VCaP (cell line): ENCODE data around the gene OR6C76.
A peak's percentile ranks its signal among the peaks of the same experiment; 100 is the strongest.
"Not testable (repeated sequence)": the region's sequence is repeated elsewhere in the genome, so short reads cannot be mapped to it uniquely, and the experiment has no call there.

Experiments used
- H3K27ac ChIP-seq: fragments of 450-650 bp; 2 replicates; pipeline ENCODE4 v1.5.1; 2017
- TF ChIP-seq, protein P1 (sequence below): fragments of 450-650 bp; conservative IDR thresholded peaks from 2 replicates; pipeline ENCODE4 v1.5.1; 2017; ENCODE audit warnings: mild to moderate bottlenecking, moderate library complexity

Gene OR6C76

GRCh38 chr12:55416961-55417360 lies 9.1 kb upstream of the OR6C76 start:
- TF ChIP-seq, protein P1, sequence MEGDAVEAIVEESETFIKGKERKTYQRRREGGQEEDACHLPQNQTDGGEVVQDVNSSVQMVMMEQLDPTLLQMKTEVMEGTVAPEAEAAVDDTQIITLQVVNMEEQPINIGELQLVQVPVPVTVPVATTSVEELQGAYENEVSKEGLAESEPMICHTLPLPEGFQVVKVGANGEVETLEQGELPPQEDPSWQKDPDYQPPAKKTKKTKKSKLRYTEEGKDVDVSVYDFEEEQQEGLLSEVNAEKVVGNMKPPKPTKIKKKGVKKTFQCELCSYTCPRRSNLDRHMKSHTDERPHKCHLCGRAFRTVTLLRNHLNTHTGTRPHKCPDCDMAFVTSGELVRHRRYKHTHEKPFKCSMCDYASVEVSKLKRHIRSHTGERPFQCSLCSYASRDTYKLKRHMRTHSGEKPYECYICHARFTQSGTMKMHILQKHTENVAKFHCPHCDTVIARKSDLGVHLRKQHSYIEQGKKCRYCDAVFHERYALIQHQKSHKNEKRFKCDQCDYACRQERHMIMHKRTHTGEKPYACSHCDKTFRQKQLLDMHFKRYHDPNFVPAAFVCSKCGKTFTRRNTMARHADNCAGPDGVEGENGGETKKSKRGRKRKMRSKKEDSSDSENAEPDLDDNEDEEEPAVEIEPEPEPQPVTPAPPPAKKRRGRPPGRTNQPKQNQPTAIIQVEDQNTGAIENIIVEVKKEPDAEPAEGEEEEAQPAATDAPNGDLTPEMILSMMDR, result no peak
- no peak overlapping the region for H3K27ac ChIP-seq

DNA sequence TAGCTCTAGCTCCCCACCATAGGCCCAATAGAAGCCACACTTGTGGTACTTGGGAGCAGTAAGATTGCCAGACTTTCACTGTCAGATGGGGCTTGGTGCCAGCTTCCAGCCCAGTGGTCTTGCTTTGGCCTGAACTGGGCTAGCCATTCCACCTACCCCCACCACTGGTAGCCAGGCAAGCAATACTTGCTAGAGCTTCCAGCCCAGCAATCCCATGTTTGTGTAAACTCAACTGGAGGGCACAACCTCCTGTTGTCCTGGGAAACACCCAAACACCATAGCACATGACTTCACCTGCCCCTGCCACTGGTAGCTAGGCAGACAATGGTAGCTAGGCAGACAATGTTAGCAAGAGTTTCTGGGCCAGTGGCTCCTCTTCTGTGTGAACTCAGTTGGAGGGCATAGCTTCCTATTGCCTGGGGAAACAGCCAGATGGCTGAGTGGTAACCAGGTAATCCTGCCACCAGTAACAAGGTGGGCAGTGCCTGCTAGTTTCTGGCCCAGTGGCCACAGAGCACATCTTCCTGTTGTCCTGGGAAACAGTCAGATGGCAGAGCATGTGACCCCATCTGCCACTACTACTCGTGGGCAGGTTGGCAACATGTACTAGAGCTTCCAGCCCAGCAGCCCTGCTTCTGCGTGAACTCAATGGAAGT lies 5.6 kb upstream of the OR6C76 start:
- H3K27ac ChIP-seq, result no peak overlapping the region
- TF ChIP-seq, protein P1, result no peak

DNA sequence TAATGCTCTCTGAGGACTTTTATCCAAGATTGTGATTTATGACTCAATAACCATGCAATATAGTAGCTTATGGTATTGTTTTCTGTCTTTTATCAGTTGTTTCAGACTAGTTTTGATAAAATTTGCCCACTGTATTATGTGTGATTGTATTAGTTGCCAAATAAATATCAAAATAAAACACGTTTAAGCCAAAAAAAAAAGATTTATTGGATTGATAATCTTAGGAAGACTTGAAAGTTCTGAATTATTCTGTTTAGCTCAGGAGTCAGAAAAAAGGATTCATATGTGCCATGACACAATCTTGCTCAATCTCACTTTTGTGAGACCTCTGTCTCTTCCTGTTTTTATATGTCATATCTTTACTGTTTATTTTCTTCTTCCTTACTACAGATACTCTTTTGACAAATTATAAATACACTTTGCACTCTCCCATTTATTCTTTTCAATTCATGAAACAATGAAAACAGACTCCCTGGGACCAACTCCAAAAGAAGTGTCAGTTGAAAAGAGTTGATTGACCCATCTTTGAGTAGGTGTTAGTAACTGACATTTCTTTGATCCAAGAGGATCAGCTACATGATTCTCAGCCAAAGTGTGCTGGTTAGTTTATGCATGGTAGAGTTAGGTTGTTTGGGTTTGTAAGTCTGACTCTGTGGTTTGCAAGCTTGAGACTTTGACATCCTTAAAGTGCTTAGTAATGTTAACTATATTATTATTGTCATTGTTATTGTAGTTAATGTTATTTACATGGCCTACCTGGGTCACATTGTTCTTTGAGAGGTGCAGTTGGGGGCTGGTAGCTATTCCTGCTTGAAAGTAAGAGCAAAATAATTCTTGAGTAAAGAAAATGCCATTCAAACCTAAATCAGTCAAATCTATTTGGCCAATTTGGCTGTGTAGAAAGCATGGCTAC lies 2.5 kb downstream of the OR6C76 start:
- no peak overlapping the region for H3K27ac ChIP-seq
- TF ChIP-seq, protein P1, result no peak

DNA sequence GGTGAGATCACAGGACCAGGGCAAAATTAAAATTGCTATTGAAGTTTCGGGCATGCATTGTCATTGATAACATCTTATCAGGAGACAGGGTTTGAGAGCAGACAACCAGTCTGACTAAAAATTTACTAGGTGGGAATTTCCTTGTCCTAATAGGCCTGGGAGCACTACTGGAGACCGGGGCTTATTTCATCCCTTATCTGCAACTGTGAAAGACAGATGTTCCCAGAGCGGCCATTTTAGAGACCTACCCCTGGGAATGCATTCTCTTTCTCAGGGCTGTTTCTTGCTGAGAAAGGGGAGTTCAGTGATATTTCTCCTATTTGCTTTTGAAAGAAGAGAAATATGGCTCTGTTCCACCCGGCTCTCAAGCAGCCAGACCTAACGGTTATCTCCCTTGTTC lies 15.2 kb downstream of the OR6C76 start:
- not testable (repeated sequence) for H3K27ac ChIP-seq

DNA sequence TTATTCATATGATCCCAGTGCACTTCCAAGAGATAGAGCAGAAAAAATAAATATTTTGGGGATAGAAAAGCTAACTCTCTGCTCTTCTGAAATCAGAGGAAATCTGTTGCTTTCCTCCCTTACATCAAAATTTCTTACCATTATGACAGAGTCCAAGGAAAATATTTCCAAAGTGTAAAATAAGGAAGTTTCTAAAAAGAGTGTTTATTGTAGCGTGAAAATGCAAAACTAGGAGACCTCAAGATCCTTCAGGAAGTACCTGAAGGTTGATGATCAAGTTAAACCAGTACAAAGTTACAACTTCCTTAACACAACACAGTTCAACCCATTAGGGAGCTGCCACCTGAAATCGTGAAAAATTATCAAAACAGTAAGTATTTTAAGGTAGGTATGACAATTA lies 17.7 kb downstream of the OR6C76 start, which contains the start of gene OR6C2:
Gene OR6C2 (plus strand): TSS at position 301 of the 400 bp plus-strand sequence. CDS start 8,138 bp downstream, outside the sequence.
- TF ChIP-seq, protein P1, result no peak

DNA sequence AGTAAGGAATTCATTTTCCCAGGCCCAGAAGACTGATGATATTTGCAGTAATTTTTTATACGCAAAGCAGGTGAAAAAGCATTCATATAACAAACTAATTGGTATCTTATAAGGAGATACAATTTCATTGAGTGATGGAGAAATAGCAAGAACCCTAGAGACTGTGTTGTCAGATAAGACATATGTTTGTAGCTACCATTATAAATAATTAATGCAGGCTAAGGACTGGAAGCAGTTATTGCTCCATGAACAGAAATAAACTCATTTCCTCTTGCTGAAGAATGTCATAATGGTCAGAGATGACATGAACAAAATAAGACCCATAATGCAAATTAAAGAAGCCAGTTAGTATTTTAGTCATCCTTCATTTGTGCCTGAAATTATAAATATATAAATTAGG lies 19.3 kb downstream of the OR6C76 start:
- no peak overlapping the region for H3K27ac ChIP-seq
- TF ChIP-seq, protein P1, result no peak

More for the DNA sequence above, 17.7 kb downstream of the OR6C76 start, which contains the start of gene OR6C2:
- H3K27ac ChIP-seq, result no peak within 1 kb of the TSS

DNA sequence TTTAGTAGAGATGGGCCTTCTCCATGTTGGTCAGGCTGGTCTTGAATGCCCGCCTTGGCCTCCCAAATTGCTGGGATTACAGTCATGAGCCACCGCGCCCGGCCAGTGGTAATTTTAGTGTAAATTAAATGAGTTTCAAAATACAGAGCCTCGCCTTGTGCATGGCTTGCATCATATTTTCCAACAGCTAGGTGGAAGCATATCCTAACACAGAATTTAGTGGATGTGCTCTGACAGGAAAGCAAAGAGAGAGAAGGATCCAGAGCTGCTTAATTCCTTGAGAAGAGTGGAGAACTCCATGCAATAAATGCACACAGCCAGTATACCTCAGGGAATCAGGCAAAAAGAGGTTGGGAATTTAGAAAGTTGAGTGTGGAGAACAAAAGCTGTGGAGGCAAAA lies 20.3 kb downstream of the OR6C76 start:
- TF ChIP-seq, protein P1, result peak; percentile 81
- H3K27ac ChIP-seq, result no peak overlapping the region
